Ectodermal cell (in vitro differentiated cells): Measurements from ENCODE around the gene SRGAP1.

Experiments
- H3K27ac ChIP-seq: 2 replicates; pipeline ENCODE4 v1.7.0; 2013; ENCODE audit warnings: mild to moderate bottlenecking, low read depth, low read length; ENCODE audit not compliant: insufficient read depth, poor library complexity, severe bottlenecking
- H3K27me3 ChIP-seq: 2 replicates; pipeline ENCODE4 v1.7.0; 2013; ENCODE audit warnings: mild to moderate bottlenecking, low read length; ENCODE audit not compliant: insufficient read depth, control insufficient read depth, poor library complexity, severe bottlenecking
- H3K36me3 ChIP-seq: one replicate; pipeline ENCODE4 v1.7.0; 2013; ENCODE audit warnings: low read length; ENCODE audit not compliant: control insufficient read depth, insufficient read depth
- H3K4me1 ChIP-seq: one replicate; pipeline ENCODE4 v1.7.0; 2013; ENCODE audit warnings: low read length; ENCODE audit not compliant: control insufficient read depth, insufficient read depth
- H3K4me3 ChIP-seq: 2 replicates; pipeline ENCODE4 v1.7.0; 2013; ENCODE audit warnings: low read depth, low read length, control low read depth; ENCODE audit not compliant: insufficient read depth
- H3K9me3 ChIP-seq: 2 replicates; pipeline ENCODE4 v1.7.0; 2013; ENCODE audit warnings: mild to moderate bottlenecking, low read length, moderate library complexity; ENCODE audit not compliant: control insufficient read depth
- WGBS, 2 experiments: methylation state at CpG; one replicate each; pipeline ENCODE4 v1.1.7; 2013; ENCODE audit warnings: missing lambda C conversion rate in 2 of 2; 5-methylcytosine and 5-hydroxymethylcytosine counted together

The SRGAP1 gene

DNA sequence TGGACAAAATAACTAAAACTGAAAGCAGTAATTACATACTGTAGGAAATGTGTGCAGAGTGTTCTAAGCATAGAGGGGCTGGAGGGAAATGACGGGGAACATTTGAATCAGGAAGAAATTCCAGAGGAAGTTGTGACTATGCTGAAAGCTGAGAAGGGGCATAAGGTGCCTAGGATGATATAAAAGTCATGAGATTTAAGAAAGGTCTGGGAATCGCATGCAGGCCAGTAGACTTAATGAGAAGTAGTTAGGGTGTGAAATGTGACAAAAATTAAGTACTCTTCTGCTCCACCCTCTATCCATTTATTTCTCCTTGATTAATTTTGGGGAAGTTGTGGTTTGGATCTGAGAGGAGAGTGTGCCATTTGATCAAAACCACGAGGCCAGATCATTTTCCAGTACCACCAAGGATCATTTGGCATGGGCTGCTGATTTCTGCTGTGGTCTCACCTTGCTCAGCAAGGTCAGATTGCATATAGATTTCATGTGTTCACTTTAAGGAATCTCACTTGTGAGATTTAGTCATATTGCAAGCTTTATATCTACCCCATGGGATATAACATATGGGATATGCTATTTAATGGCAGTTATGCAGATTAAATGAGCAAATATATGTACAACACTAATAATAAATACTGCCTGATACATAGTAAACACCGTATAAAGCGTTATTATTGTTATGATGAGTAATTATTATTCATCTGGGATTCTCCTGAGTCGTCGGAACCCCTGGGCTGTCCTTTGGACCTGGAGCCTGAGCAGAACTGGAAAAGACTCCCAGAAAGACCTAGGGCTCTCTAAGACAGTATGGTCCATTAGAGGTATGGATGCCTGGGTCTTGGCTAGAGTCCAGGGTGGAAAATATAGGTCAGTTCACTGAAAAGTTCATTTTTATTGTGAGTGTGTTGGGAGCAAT, 72.3 kb downstream of the SRGAP1 start:
- 93% methylated on average over 6 of the region's 7 CpGs for WGBS, 2 experiments

DNA sequence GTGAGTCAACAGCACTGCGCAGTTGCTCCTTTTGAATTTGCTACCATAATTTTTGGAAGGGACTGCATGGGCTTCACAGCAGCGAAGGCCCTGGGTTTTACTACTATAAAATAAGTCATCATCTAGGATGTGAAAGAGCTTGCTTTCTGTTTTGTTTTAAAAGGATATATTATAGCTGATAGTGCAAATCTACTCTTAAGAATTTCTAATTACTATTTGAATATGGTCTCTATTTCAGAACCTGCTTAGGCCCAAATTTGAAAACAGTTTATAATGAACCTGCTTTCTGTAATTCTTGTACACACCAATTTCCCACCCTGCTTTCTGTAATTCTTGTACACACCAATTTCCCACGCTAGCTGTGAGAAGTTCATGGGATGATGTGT, 73.0 kb downstream of the SRGAP1 start:
- no peak overlapping the region for H3K4me3 ChIP-seq
- no peaks in the 10 kb centered on the region for H3K36me3 ChIP-seq
- 100% methylated on average over 2 to 3 of the region's 3 CpGs for whole genome bisulfite sequencing, 2 experiments
- no peak overlapping the region for H3K27ac ChIP-seq
- H3K9me3 ChIP-seq: no peaks in the 10 kb centered on the region
- no peaks in the 10 kb centered on the region for H3K27me3 ChIP-seq
- peaks cover 9% of the 10 kb centered on the region for H3K4me1 ChIP-seq

More for the DNA sequence above, 72.3 kb downstream of the SRGAP1 start:
- peaks cover 9% of the 10 kb centered on the region for H3K4me1 ChIP-seq
- no peaks in the 10 kb centered on the region for H3K9me3 ChIP-seq
- H3K27ac ChIP-seq: no peak overlapping the region
- H3K4me3 ChIP-seq: no peak overlapping the region
- H3K27me3 ChIP-seq: no peaks in the 10 kb centered on the region
- no peaks in the 10 kb centered on the region for H3K36me3 ChIP-seq

DNA sequence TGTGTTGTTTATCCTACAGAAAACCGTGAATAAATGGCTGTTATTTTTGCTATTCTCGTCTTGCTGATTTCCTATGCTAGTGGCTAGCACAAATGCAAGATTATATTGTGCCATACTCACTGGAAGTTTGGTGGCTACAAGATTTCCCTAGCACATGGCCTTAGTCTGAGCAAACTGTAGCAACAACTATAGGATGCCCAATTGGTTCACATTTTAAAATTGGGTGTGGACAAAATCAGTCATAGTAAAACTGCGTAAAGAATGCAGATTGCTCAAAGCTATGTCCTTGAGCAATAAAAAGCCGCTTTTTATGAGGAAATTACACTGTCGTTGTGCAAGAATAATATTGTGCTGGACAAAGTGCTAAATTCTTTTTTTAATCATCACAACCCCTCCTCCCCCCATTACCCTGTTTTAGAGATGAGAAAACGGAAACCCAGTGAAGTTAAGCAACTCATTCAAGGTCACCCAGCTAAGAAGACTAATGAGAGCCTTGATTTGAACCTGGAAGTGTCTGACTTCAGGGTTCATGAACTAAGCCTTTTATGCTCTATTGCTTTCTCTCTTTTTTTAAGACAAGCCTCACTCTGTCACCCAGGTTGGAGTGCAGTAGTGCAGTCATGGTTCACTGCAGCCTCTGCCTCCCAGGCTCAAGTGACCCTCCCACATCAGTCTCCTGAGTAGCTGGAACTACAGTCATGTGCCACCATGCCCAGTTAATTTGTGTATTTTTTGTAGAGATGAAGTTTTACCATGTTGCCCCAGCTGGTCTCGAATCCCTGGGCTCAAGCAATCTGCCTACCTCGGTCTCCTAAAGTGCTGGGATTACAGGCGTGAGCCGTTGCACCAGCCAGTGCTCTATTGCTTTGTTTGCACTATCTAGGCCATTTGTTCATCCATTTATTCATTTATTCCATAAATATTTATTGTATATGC, 73.6 kb downstream of the SRGAP1 start:
- WGBS, 2 experiments: 92 to 94% methylated on average over 10 of the region's 10 CpGs
- Histone ChIP-seq H3K4me1 (peaks cover 9% of the 10 kb centered on the region), H3K4me3 (no peak overlapping the region), H3K9me3 (no peaks in the 10 kb centered on the region), H3K27me3 (no peaks in the 10 kb centered on the region), H3K36me3 (no peaks in the 10 kb centered on the region), H3K27ac (no peak overlapping the region)

DNA sequence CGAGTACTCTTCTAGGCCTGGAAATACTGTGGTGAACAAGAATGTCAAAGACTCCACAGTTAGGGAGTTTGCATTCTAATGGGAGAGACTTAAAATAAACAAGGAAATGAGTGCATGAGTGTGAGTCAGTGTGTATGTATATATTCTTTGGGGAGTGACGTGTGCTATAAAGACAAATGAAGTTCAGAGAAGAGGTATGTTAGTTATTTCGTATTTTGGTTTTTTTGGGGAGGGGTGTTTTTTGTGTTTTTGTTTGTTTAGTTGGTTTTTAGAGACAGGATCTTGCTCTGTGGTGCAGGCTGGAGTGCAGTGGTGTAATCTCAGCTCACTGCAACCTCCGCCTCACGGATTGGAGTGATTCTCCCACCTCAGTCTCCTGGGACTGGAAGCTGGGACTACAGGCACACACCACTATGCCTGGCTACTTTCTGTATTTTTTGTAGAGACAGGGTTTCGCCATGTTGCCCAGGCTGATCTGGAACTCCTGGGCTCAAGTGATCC, 74.3 kb downstream of the SRGAP1 start:
- Histone ChIP-seq H3K27ac (no peak overlapping the region), H3K4me3 (no peak overlapping the region), H3K4me1 (peaks cover 9% of the 10 kb centered on the region), H3K36me3 (no peaks in the 10 kb centered on the region), H3K9me3 (no peaks in the 10 kb centered on the region), H3K27me3 (no peaks in the 10 kb centered on the region)
- WGBS, 2 experiments: 88 to 89% methylated on average over 6 of the region's 6 CpGs

DNA sequence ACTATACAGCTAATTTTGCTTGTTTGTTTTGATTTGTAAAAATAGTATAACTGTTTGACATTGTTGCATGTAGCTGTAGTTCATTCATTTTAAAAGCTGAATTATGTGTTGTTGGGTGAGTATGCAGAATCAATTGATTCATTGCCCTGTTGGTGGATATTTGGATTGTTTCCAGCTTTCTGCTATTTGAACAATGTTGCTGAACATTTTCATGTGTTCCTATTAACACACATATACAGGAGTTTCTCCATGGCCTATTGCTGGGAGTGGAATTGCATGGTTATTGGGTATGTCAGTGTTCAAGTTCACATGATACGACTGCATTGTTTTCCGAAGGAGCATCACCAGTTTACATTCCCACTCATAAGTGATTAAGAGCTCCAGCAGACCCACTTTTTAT, 75.3 kb downstream of the SRGAP1 start:
- H3K4me1 ChIP-seq: peaks cover 9% of the 10 kb centered on the region
- no peak overlapping the region for H3K4me3 ChIP-seq
- H3K27ac ChIP-seq: no peak overlapping the region
- 91 to 94% methylated on average over 2 of the region's 2 CpGs for WGBS, 2 experiments
- H3K36me3 ChIP-seq: no peaks in the 10 kb centered on the region
- H3K27me3 ChIP-seq: no peaks in the 10 kb centered on the region
- no peaks in the 10 kb centered on the region for H3K9me3 ChIP-seq

DNA sequence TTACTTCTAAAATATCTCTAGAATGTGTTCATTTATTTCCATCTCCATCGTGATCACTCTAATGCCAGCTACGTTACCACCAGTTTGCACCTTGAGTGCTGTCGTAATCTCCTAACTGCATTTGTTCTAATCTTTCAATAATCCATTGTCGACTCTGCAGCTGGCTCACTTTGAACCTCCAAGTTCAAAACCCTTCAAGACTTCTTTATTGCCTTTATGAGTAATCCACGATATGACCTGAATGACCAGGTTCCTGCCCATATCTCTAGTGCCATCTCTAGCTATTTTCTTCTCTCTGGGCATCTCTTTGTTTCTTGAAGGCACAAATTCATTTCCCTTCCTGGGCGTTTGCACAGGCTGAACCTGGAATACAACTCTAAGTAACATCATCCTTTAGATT, 76.7 kb downstream of the SRGAP1 start:
- H3K9me3 ChIP-seq: no peaks in the 10 kb centered on the region
- H3K4me1 ChIP-seq: peaks cover 6% of the 10 kb centered on the region
- 94 to 96% methylated on average over 6 of the region's 6 CpGs for WGBS, 2 experiments
- no peak overlapping the region for H3K27ac ChIP-seq
- H3K27me3 ChIP-seq: no peaks in the 10 kb centered on the region
- H3K4me3 ChIP-seq: no peak overlapping the region
- H3K36me3 ChIP-seq: no peaks in the 10 kb centered on the region

DNA sequence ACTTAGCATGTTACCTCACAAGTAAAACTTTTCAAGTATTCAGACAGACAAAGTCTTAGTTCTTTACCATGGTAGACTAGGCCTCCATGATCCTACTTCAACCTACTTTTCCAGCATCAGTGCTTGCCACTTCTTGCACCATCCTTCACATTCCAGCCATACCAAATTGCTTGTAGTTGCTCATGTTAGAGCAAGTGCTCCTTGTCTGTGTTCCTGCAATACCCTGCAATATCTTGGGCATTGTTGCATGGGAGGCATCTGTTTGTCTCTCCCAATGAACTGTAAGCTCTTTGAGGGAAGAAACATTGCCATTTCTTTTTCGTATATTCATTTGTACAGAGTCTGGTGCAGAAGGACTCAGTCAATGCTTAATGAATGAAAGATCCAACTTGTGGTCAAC, 78.0 kb downstream of the SRGAP1 start:
- H3K27me3 ChIP-seq: no peaks in the 10 kb centered on the region
- H3K4me3 ChIP-seq: no peak overlapping the region
- no peak overlapping the region for H3K27ac ChIP-seq
- no peaks in the 10 kb centered on the region for H3K4me1 ChIP-seq
- no peaks in the 10 kb centered on the region for H3K9me3 ChIP-seq
- WGBS, 2 experiments: 97 to 100% methylated on average over 1 of the region's 1 CpG
- no peaks in the 10 kb centered on the region for H3K36me3 ChIP-seq

DNA sequence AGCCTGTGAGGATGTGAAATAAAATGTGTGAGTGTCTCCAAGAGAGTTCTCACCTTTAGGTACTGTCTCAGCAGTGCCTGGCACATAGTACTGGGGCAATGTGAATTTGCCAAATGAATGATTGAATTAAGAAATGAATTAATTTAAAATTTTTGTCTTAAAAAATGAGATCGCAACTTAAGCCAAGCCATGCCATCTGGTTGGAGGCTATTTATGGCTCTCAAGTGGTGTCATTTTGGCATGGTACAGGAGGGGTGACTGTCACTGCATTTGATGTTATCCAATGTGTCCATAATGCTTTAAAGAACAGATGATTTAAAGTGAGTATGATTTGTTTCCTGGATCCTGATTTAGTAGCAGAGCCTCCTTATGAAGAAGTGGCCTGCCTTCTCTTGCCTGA, 80.3 kb downstream of the SRGAP1 start:
- Histone ChIP-seq H3K4me1 (no peaks in the 10 kb centered on the region), H3K27ac (no peak overlapping the region), H3K36me3 (no peaks in the 10 kb centered on the region), H3K4me3 (no peak overlapping the region), H3K27me3 (no peaks in the 10 kb centered on the region), H3K9me3 (no peaks in the 10 kb centered on the region)
- 91 to 99% methylated on average over 1 of the region's 1 CpG for WGBS, 2 experiments

DNA sequence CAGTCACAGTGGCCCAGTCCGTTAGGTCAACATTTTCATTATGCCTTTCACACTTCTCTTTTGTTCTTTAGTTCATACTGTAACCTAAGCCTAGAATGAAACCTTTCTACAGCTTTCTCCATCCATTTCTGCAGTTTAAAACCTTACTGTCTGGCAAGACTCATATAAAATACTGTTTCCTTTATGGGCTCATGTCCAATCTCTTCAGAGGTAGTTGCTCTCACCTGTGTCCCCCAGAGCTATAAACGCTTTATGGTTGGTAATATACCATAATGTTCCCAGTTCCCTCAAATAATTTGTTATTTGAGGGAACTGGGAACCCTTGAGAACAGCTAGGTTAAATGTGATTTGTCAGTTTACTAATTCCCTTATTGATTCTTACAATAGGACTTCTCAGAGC, 83.0 kb downstream of the SRGAP1 start:
- no peak overlapping the region for H3K27ac ChIP-seq
- H3K4me1 ChIP-seq: no peaks in the 10 kb centered on the region
- H3K27me3 ChIP-seq: no peaks in the 10 kb centered on the region
- H3K4me3 ChIP-seq: no peak overlapping the region
- no peaks in the 10 kb centered on the region for H3K36me3 ChIP-seq
- 94 to 95% methylated on average over 2 of the region's 2 CpGs for WGBS, 2 experiments
- H3K9me3 ChIP-seq: no peaks in the 10 kb centered on the region

DNA sequence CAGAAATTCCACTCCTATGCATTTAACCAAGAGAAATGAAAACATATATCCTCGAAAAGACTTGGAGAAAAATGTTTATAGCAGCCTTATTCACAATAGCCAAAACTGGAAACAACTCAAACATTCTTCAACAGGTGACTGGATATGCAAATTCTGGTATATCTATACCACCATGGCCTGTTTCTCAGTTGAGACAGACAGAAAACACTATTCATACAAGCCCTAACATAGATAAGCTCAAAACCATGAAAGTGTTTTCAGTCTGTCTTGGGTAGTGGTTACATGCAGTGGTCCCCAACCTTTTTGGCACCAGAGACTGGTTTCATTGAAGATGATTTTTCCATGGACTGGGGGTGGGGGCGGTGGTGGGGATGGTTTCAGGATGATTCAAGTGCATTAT, 83.8 kb downstream of the SRGAP1 start:
- H3K27ac ChIP-seq: no peak overlapping the region
- H3K4me1 ChIP-seq: no peaks in the 10 kb centered on the region
- H3K27me3 ChIP-seq: no peaks in the 10 kb centered on the region
- no peaks in the 10 kb centered on the region for H3K9me3 ChIP-seq
- no peaks in the 10 kb centered on the region for H3K36me3 ChIP-seq
- no peak overlapping the region for H3K4me3 ChIP-seq
- WGBS, 2 experiments: 80 to 95% methylated on average over 1 to 2 of the region's 2 CpGs
